GM23248 (cell line): ENCODE measurements around the gene CPNE6. TPM values are rescaled to one million over a fixed set of nuclear protein-coding genes. Genes with fewer than 3 reads are reported as not detected.
"Not testable (repeated sequence)": the region's sequence is repeated elsewhere in the genome, so short reads cannot be mapped to it uniquely, and the experiment has no call there.

ENCODE experiments used
- DNase-seq: peaks from one replicate; pipeline ENCODE4 v3.0.0-alpha.2; 2015
- H2AFZ ChIP-seq: fragments of 200-600 bp; sonication (generic); 2 replicates; pipeline ENCODE4 v1.6.1; 2016; ENCODE audit warnings: antibody characterized with exemption
- H3F3A ChIP-seq: fragments of 200-600 bp; sonication (generic); 2 replicates; pipeline ENCODE4 v1.6.1; 2016; ENCODE audit warnings: mild to moderate bottlenecking, antibody characterized with exemption, mixed run types; ENCODE audit not compliant: insufficient read depth
- H3K27ac ChIP-seq: fragments of 200-600 bp; sonication (generic); 2 replicates; pipeline ENCODE4 v1.5.1; 2016; ENCODE audit warnings: mild to moderate bottlenecking
- H3K27me3 ChIP-seq: fragments of 200-600 bp; sonication (generic); replicated peaks from 2 replicates; pipeline ENCODE4 v1.6.1; 2016; ENCODE audit warnings: mild to moderate bottlenecking; ENCODE audit not compliant: insufficient read depth
- H3K36me3 ChIP-seq: fragments of 200-600 bp; sonication (generic); 2 replicates; pipeline ENCODE4 v1.6.1; 2016; ENCODE audit warnings: low read depth, mild to moderate bottlenecking
- H3K4me1 ChIP-seq: fragments of 200-600 bp; sonication (generic); 2 replicates; pipeline ENCODE4 v1.6.1; 2016; ENCODE audit warnings: mild to moderate bottlenecking; ENCODE audit not compliant: insufficient read depth
- H3K4me2 ChIP-seq: fragments of 200-600 bp; sonication (generic); one replicate; pipeline ENCODE4 v1.6.1; 2016; ENCODE audit warnings: mild to moderate bottlenecking; ENCODE audit not compliant: unreplicated experiment
- H3K4me3 ChIP-seq: fragments of 200-600 bp; sonication (generic); 2 replicates; pipeline ENCODE4 v1.5.1; 2016; ENCODE audit warnings: mild to moderate bottlenecking
- H3K79me2 ChIP-seq: fragments of 200-600 bp; sonication (generic); 2 replicates; pipeline ENCODE4 v1.6.1; 2016; ENCODE audit warnings: mild to moderate bottlenecking; ENCODE audit not compliant: insufficient read depth
- H3K9ac ChIP-seq: fragments of 200-600 bp; sonication (generic); 2 replicates; pipeline ENCODE4 v1.6.1; 2016; ENCODE audit warnings: mild to moderate bottlenecking
- H3K9me2 ChIP-seq: fragments of 200-600 bp; sonication (generic); 2 replicates; pipeline ENCODE4 v1.6.1; 2016; ENCODE audit warnings: mixed run types, mild to moderate bottlenecking, moderate library complexity; ENCODE audit not compliant: insufficient read depth
- H3K9me3 ChIP-seq: fragments of 200-600 bp; sonication (generic); one replicate; pipeline ENCODE4 v1.6.1; 2017; ENCODE audit warnings: low read depth
- H4K20me1 ChIP-seq: fragments of 200-600 bp; sonication (generic); 2 replicates; pipeline ENCODE4 v1.6.0; 2016; ENCODE audit not compliant: insufficient read depth
- EZH2 ChIP-seq: fragments of 200-600 bp; sonication (generic); IDR thresholded peaks from 2 replicates; pipeline ENCODE4 v1.6.1; 2018; ENCODE audit warnings: antibody characterized with exemption, mild to moderate bottlenecking; ENCODE audit not compliant: insufficient read depth, poor library complexity, severe bottlenecking
- EZH2phosphoT487 ChIP-seq: fragments of 200-600 bp; sonication (generic); IDR thresholded peaks from 2 replicates; pipeline ENCODE4 v1.6.1; 2018; ENCODE audit warnings: antibody characterized with exemption, moderate library complexity, mild to moderate bottlenecking, low read depth; ENCODE audit not compliant: insufficient read depth
- WGBS, 2 experiments: methylation state at CpG; one replicate each; pipeline ENCODE4 v1.1.6; 2015 to 2017; ENCODE audit warnings: low lambda C conversion rate in 2 of 2, low coverage in 1 of 2; ENCODE audit errors: missing lambda C conversion rate in 2 of 2; 5-methylcytosine and 5-hydroxymethylcytosine counted together
- in situ Hi-C: fragments of 300-500 bp; cut with MboI; formaldehyde crosslinking; loops from 2 replicates; pipeline ENCODE4 v1.15.0; 2020
- polyA plus RNA-seq: library from polyadenylated mRNA; unstranded; fragments of >200 nt; fragmentation: Nextera tagmentation; extraction: Ambion mirVana; gene quantifications from 2 replicates; pipeline ENCODE4 v1.2.1, GENCODE V29; 2016
- total RNA-seq: library from RNA; depleted of rRNA; stranded (reverse); fragments of >200 nt; shearing (Covaris generic); gene quantifications from 2 replicates; pipeline ENCODE4 v1.2.3, GENCODE V29; 2014

CPNE6 gene
- total and polyA plus RNA-seq, 2 experiments from 2014 or later, result not detected

DNA sequence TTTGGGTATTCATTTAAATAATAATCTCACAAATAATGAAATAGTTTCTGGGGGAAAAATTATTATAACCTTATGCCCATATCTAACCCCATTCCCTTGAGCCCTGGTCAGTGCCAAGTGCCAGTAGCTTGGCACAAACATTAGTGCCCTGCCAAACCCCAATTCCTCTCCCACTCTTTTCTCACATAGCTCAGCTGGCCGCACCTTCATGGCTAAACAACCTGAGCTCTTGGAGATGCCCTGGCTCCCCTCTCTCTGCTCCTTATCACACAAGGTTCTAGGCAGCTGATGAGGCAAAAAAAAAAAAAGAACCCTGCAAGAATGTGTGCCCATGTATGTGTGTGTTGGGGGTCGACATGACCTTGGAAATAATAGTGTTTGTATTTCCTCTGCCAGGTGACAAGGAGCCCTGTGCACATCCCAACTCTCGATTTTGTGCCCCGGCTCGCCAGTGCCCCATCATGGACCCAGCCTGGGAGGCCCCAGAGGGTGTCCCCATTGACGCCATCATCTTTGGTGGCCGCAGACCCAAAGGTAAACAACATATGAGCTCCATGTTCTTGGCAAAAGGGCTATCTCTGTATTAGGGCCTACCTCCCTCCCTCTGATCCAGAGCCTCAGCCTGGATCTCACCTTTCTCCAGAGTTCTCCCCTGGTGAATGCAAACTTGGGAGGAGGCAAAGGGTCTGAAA, 31.1 kb downstream of the CPNE6 start:
- DNase-seq, result no peak
- Histone ChIP-seq H3K27me3 (no peaks in the 10 kb centered on the region), H2AFZ (no peak overlapping the region), H3K27ac (no peak overlapping the region), H3K4me2 (no peak overlapping the region), H3K4me1 (0 out of 2 replicates have a peak, but pooled peaks cover 5% of the 10 kb centered on the region), H3K4me3 (no peak overlapping the region), H3F3A (peaks cover 24% of the 10 kb centered on the region), H3K36me3 (peaks cover 51% of the 10 kb centered on the region; the same call in 1 of the 2 replicates), H3K79me2 (no peaks in the 10 kb centered on the region), H4K20me1 (no peaks in the 10 kb centered on the region), H3K9ac (no peak overlapping the region), H3K9me2 (no peaks in the 10 kb centered on the region), H3K9me3 (no peaks in the 10 kb centered on the region)
- no peak for TF ChIP-seq EZH2phosphoT487
- TF ChIP-seq EZH2, result no peak
- 97 to 98% methylated on average over 7 of the region's 7 CpGs for WGBS, 2 experiments
- in situ Hi-C loops, result no loop called here

DNA sequence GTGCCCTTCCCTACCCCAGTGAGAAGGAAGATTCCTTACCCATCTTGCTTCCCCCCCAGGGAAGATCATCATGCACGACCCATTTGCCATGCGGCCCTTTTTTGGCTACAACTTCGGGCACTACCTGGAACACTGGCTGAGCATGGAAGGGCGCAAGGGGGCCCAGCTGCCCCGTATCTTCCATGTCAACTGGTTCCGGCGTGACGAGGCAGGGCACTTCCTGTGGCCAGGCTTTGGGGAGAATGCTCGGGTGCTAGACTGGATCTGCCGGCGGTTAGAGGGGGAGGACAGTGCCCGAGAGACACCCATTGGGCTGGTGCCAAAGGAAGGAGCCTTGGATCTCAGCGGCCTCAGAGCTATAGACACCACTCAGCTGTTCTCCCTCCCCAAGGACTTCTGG, 32.1 kb downstream of the CPNE6 start:
- no peak overlapping the region for H3K27ac ChIP-seq
- no peak overlapping the region for H3K9ac ChIP-seq
- in situ Hi-C loops, result no loop called here
- no peak overlapping the region for H3K4me2 ChIP-seq
- no peaks in the 10 kb centered on the region for H3K9me2 ChIP-seq
- no peaks in the 10 kb centered on the region for H3K9me3 ChIP-seq
- H3K36me3 ChIP-seq, result peaks cover 42% of the 10 kb centered on the region; the same call in 1 of the 2 replicates
- H2AFZ ChIP-seq, result no peak overlapping the region
- 92 to 94% methylated on average over 11 to 13 of the region's 13 CpGs for whole genome bisulfite sequencing, 2 experiments
- DNase-seq, result no peak
- H3K4me1 ChIP-seq, result 0 out of 2 replicates have a peak, but pooled peaks cover 5% of the 10 kb centered on the region
- H3K27me3 ChIP-seq, result no peaks in the 10 kb centered on the region
- no peaks in the 10 kb centered on the region for H3K79me2 ChIP-seq
- H3K4me3 ChIP-seq, result no peak overlapping the region
- no peak for TF ChIP-seq EZH2
- TF ChIP-seq EZH2phosphoT487, result no peak
- H3F3A ChIP-seq, result peaks cover 30% of the 10 kb centered on the region
- no peaks in the 10 kb centered on the region for H4K20me1 ChIP-seq

DNA sequence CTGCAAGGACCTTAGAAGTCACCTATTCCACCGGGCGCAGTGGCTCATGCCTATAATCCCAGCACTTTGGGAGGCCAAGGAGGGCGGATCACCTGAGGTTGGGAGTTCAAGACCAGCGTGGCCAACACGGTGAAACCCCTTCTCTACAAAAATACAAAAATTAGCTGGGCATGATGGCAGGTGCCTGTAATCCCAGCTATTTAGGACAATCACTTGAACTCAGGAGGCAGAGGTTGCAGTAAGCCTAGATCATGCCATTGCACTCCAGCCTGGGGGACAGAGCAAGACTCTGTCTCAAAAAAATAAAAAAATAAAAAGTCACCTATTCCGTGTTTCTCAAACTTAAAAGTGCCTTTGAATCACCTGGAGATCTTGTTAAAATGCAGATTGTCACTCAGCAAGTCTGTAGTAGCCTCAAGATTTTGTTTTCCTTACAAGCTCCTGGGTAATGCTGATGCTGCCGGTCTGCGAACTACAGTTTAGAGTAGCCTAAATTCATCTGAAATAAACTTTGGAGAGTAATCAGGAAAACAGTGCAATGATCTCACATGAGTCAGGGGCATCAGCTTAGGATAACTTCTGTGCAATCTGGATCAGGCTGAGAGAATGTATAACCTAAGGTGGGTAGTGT, 34.4 kb downstream of the CPNE6 start:
- H3K79me2 ChIP-seq, H3K9ac ChIP-seq, H3K27ac ChIP-seq, H2AFZ ChIP-seq, H3K4me1 ChIP-seq, in situ Hi-C loops, H3K27me3 ChIP-seq, H3K4me2 ChIP-seq, H4K20me1 ChIP-seq, H3K9me2 ChIP-seq, H3K4me3 ChIP-seq, H3K9me3 ChIP-seq: not testable (repeated sequence)
- Histone ChIP-seq H3F3A (peaks cover 30% of the 10 kb centered on the region), H3K36me3 (peaks cover 33% of the 10 kb centered on the region; the same call in 1 of the 2 replicates)
- DNase-seq, result peak; percentile 10
- 87 to 88% methylated on average over 8 of the region's 8 CpGs for WGBS, 2 experiments

DNA sequence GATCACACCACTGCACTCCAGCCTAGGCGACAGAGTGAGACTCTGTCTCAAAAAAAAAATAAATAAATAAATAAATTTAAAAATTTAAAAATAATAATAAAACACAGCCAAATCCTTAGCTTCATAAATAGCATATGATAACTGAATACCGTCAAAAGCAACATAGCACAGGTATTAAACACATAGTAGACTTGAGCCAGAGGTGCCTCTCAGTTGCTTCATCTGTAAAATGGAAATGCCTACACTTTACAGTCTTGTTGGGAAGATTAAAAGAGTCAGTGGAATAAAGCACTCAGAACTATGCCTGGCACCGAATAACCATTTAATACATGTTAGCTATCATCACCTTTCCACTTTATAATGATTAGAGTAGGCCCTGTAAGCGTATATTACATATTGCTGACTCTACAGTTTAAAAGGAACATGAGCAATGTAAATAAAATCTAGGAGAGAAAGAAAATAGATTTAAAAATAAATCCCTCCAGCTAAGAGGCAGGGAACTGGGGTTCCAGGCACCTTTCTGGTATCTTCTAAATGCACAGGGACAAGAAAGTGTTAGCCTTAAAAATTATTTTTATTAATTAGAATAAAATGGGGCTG, 35.4 kb downstream of the CPNE6 start:
- Histone ChIP-seq H3K79me2 (no peaks in the 10 kb centered on the region), H3K4me3 (no peak overlapping the region), H3K9me2 (no peaks in the 10 kb centered on the region), H2AFZ (no peak overlapping the region), H3K9me3 (no peaks in the 10 kb centered on the region), H3F3A (peaks cover 30% of the 10 kb centered on the region), H3K27ac (no peak overlapping the region), H3K4me1 (0 out of 2 replicates have a peak, but pooled peaks cover 5% of the 10 kb centered on the region), H4K20me1 (no peaks in the 10 kb centered on the region), H3K36me3 (peaks cover 24% of the 10 kb centered on the region; the same call in 1 of the 2 replicates), H3K4me2 (no peak overlapping the region), H3K27me3 (no peaks in the 10 kb centered on the region), H3K9ac (no peak overlapping the region)
- in situ Hi-C loops, result no loop called here
- no peak for DNase-seq
- 80 to 87% methylated on average over 4 of the region's 4 CpGs for WGBS, 2 experiments
- TF ChIP-seq EZH2phosphoT487, result no peak
- TF ChIP-seq EZH2, result no peak
